Activated T-helper 1 cell treated with anti-CD3 and anti-CD28 coated beads, Interleukin-2, amount 50 U/mL, for 16 hours (primary cell): Measurements from ENCODE around the gene GPR32.
A peak's percentile ranks its signal among the peaks of the same experiment; 100 is the strongest.
"Not testable (repeated sequence)": the region's sequence is repeated elsewhere in the genome, so short reads cannot be mapped to it uniquely, and the experiment has no call there.

Experiments used
- DNase-seq, 2 donors: peaks; one replicate each; pipeline ENCODE4 v3.0.0-alpha.2; 2020; ENCODE audit warnings: low read depth in 1 of 2, low spot score in 1 of 2

GPR32 gene

GRCh38 chr19:50799547-50799851 is 29.2 kb downstream of the GPR32 start:
- no peak for DNase-seq

- DNase-seq = no peak
These were observed 30.8 kb downstream of the GPR32 start for GRCh38 chr19:50801107-50801506.

- DNase-seq = no peak
These were observed 33.6 kb downstream of the GPR32 start for GRCh38 chr19:50803633-50804419.

GRCh38 chr19:50804420-50805272 is 34.4 kb downstream of the GPR32 start:
- DNase-seq = peak; percentile 86 to 95

- no peak for DNase-seq
These were observed 38.6 kb downstream of the GPR32 start for GRCh38 chr19:50808856-50809255.

- not testable (repeated sequence) for DNase-seq
These were observed 41.5 kb downstream of the GPR32 start for GRCh38 chr19:50811622-50812238.

GRCh38 chr19:50812474-50812873 is 42.2 kb downstream of the GPR32 start:
- DNase-seq = no peak

- DNase-seq = no peak
These were observed 44.6 kb downstream of the GPR32 start for GRCh38 chr19:50814883-50815282.

- DNase-seq = no peak
These were observed 45.2 kb downstream of the GPR32 start for GRCh38 chr19:50815439-50815838.

GRCh38 chr19:50817941-50818858 is 47.9 kb downstream of the GPR32 start:
- DNase-seq = no peak

GRCh38 chr19:50818859-50819472 is 48.7 kb downstream of the GPR32 start:
- no peak for DNase-seq

GRCh38 chr19:50819636-50820035 is 49.4 kb downstream of the GPR32 start:
- no peak for DNase-seq

- no peak for DNase-seq
These were observed 49.8 kb downstream of the GPR32 start for GRCh38 chr19:50820086-50820485.

GRCh38 chr19:50820549-50821247 is 50.4 kb downstream of the GPR32 start:
- DNase-seq = no peak

GRCh38 chr19:50821248-50821612 is 51.0 kb downstream of the GPR32 start:
- DNase-seq = no peak
